ENCODE measurements around the gene TMEFF2. TPM values are rescaled to one million over a fixed set of nuclear protein-coding genes. Genes with fewer than 3 reads are reported as not detected.
A peak's percentile ranks its signal among the peaks of the same experiment; 100 is the strongest.

Gene TMEFF2
- polyA plus RNA-seq, 1 of the 3 experiments (the other 2 are of a cell fraction): 5.4 TPM

GRCh38 chr2:191929288-191929687 lies 265.4 kb downstream of the TMEFF2 start:
- POLR2A ChIA-PET: no interaction called here

GRCh38 chr2:191927991-191928390 lies 266.7 kb downstream of the TMEFF2 start:
- Histone ChIP-seq H3K9ac (no peak overlapping the region), H3K79me2 (ENCODE audit: insufficient read depth) (no peaks in the 10 kb centered on the region), H3K27me3 (ENCODE audit: insufficient read depth) (no peaks in the 10 kb centered on the region), H3K4me2 (no peak overlapping the region), H2AFZ (ENCODE audit: low read depth) (no peak overlapping the region), H3K36me3 (replicated peaks in 1 of 2; ENCODE audit: control insufficient read depth in 1 of 2, insufficient read depth in 2 of 2, low read length in 1 of 2) (no peaks in the 10 kb centered on the region), H3F3A (replicated peaks; ENCODE audit: insufficient read depth) (peaks cover 11% of the 10 kb centered on the region), H3K9me2 (no peaks in the 10 kb centered on the region), H3K27ac (ENCODE audit: low read depth in 2 of 2, low read length in 1 of 2) (peak overlapping the region; percentile 50 to 58; a peak in 2 of 4 replicates), H4K20me1 (ENCODE audit: insufficient read depth) (no peaks in the 10 kb centered on the region), H3K4me3 (ENCODE audit: low read depth in 2 of 2, low read length in 1 of 2) (no peak overlapping the region), H3K4me1 (ENCODE audit: control insufficient read depth in 1 of 2, insufficient read depth in 2 of 2, low read depth in 1 of 2, low read length in 1 of 2) (peaks cover 0 to 12% of the 10 kb centered on the region in 2 experiments; a peak in 2 of 4 replicates), H3K9me3 (no peaks in the 10 kb centered on the region)
- DNase-seq: no peak
- POLR2A ChIA-PET: no interaction called here
- 86% methylated on average over 3 of the region's 3 CpGs for WGBS (ENCODE audit: low lambda C conversion rate)
- CTCF ChIA-PET: no interaction called here
- TF ChIP-seq YY1 (IDR thresholded peaks at IDR 0.05; ENCODE audit: low read depth) (no peak), ELF1 (IDR thresholded peaks at IDR 0.05) (no peak), MEF2A (IDR thresholded peaks at IDR 0.05; ENCODE audit: borderline replicate concordance, low read depth) (no peak)

More at GRCh38 chr2:191929288-191929687, 265.4 kb downstream of the TMEFF2 start:
- 96% methylated on average over 4 of the region's 4 CpGs for WGBS (ENCODE audit: low lambda C conversion rate)
- H3K4me3 ChIP-seq (ENCODE audit: low read depth in 2 of 2, low read length in 1 of 2): no peak overlapping the region
- no peak overlapping the region for H2AFZ ChIP-seq (ENCODE audit: low read depth)
- no peaks in the 10 kb centered on the region for H3K79me2 ChIP-seq (ENCODE audit: insufficient read depth)
- DNase-seq: no peak
- no peak overlapping the region for H3K9ac ChIP-seq
- no peaks in the 10 kb centered on the region for H3K9me3 ChIP-seq
- H4K20me1 ChIP-seq (ENCODE audit: insufficient read depth): no peaks in the 10 kb centered on the region
- H3K9me2 ChIP-seq: no peaks in the 10 kb centered on the region
- H3F3A ChIP-seq (replicated peaks; ENCODE audit: insufficient read depth): peaks cover 11% of the 10 kb centered on the region
- H3K27ac ChIP-seq (ENCODE audit: low read depth in 2 of 2, low read length in 1 of 2): no peak overlapping the region
- no peaks in the 10 kb centered on the region for H3K27me3 ChIP-seq (ENCODE audit: insufficient read depth)
- CTCF ChIA-PET: no interaction called here
- H3K4me2 ChIP-seq: no peak overlapping the region
- peaks cover 0 to 12% of the 10 kb centered on the region in 2 experiments; a peak in 2 of 4 replicates for H3K4me1 ChIP-seq (ENCODE audit: control insufficient read depth in 1 of 2, insufficient read depth in 2 of 2, low read depth in 1 of 2, low read length in 1 of 2)
- no peaks in the 10 kb centered on the region for H3K36me3 ChIP-seq (replicated peaks in 1 of 2; ENCODE audit: control insufficient read depth in 1 of 2, insufficient read depth in 2 of 2, low read length in 1 of 2)
- TF ChIP-seq POLR2AphosphoS5 (IDR thresholded peaks at IDR 0.05; ENCODE audit: low read depth, low read length) (no peak), FOSL2 (IDR thresholded peaks at IDR 0.05; ENCODE audit: borderline replicate concordance, low read depth) (no peak), RXRA (IDR thresholded peaks at IDR 0.05; ENCODE audit: borderline replicate concordance, low read depth) (no peak), TCF12 (IDR thresholded peaks at IDR 0.05) (no peak), TAF1 (IDR thresholded peaks at IDR 0.05; ENCODE audit: borderline replicate concordance, low read depth, low read length) (no peak), FOXM1 (IDR thresholded peaks at IDR 0.05; ENCODE audit: low read depth) (no peak), MEF2A (IDR thresholded peaks at IDR 0.05; ENCODE audit: borderline replicate concordance, low read depth) (no peak), RCOR1 (IDR thresholded peaks at IDR 0.05; ENCODE audit: low read length) (no peak), JUND (IDR thresholded peaks at IDR 0.05) (no peak), EZH2phosphoT487 (IDR thresholded peaks at IDR 0.05; ENCODE audit: borderline replicate concordance, low read depth) (no peak), ELF1 (IDR thresholded peaks at IDR 0.05) (no peak)

GRCh38 chr2:191927319-191927867 lies 267.3 kb downstream of the TMEFF2 start:
- Histone ChIP-seq H3K36me3 (replicated peaks in 1 of 2; ENCODE audit: control insufficient read depth in 1 of 2, insufficient read depth in 2 of 2, low read length in 1 of 2) (no peaks in the 10 kb centered on the region), H3K27me3 (ENCODE audit: insufficient read depth) (no peaks in the 10 kb centered on the region), H4K20me1 (ENCODE audit: insufficient read depth) (no peaks in the 10 kb centered on the region), H3F3A (replicated peaks; ENCODE audit: insufficient read depth) (peaks cover 11% of the 10 kb centered on the region), H3K9me2 (no peaks in the 10 kb centered on the region), H3K79me2 (ENCODE audit: insufficient read depth) (no peaks in the 10 kb centered on the region), H3K9ac (no peak overlapping the region), H3K4me3 (ENCODE audit: low read depth in 2 of 2, low read length in 1 of 2) (no peak overlapping the region), H3K9me3 (no peaks in the 10 kb centered on the region), H3K27ac (ENCODE audit: low read depth in 2 of 2, low read length in 1 of 2) (peak overlapping the region; percentile 50 to 58; a peak in 3 of 4 replicates), H3K4me2 (no peak overlapping the region), H3K4me1 (ENCODE audit: control insufficient read depth in 1 of 2, insufficient read depth in 2 of 2, low read depth in 1 of 2, low read length in 1 of 2) (peaks cover 0 to 12% of the 10 kb centered on the region in 2 experiments; a peak in 2 of 4 replicates), H2AFZ (ENCODE audit: low read depth) (no peak overlapping the region)
- CTCF ChIA-PET: no interaction called here
- WGBS (ENCODE audit: low lambda C conversion rate): 48% methylated on average over 4 of the region's 4 CpGs
- no peak for DNase-seq
- POLR2A ChIA-PET: no interaction called here
- TF ChIP-seq YY1 (IDR thresholded peaks at IDR 0.05; ENCODE audit: low read depth): no peak
- TF ChIP-seq GATA2 (CRISPR knock-in tag; IDR thresholded peaks at IDR 0.05): no peak
- no peak for TF ChIP-seq RFX5 (IDR thresholded peaks at IDR 0.05; ENCODE audit: low read length)
- no peak for TF ChIP-seq MAX (IDR thresholded peaks at IDR 0.05; ENCODE audit: low read depth)
- TF ChIP-seq NFIC (IDR thresholded peaks at IDR 0.05; ENCODE audit: borderline replicate concordance): peak; percentile 94
- TF ChIP-seq SMC3 (IDR thresholded peaks at IDR 0.05; ENCODE audit: low read depth, low read length): no peak
- no peak for TF ChIP-seq USF2 (IDR thresholded peaks at IDR 0.05; ENCODE audit: borderline replicate concordance, low read depth, low read length)
- TF ChIP-seq ZBTB33 (IDR thresholded peaks at IDR 0.05; ENCODE audit: borderline replicate concordance, low read depth): 0 out of 2 replicates have a peak, but pooled peaks have one; percentile 27
- TF ChIP-seq POLR2AphosphoS5 (IDR thresholded peaks at IDR 0.05; ENCODE audit: low read depth, low read length): no peak
- no peak for TF ChIP-seq RAD21 (IDR thresholded peaks at IDR 0.05; ENCODE audit: low read length)
- TF ChIP-seq TEAD4 (IDR thresholded peaks at IDR 0.05; ENCODE audit: borderline replicate concordance, insufficient read depth): peak; percentile 69; the same call in 1 of the 2 replicates
